ENCODE data around the gene AGXT2. TPM values are rescaled to one million over a fixed set of nuclear protein-coding genes. Genes with fewer than 3 reads are reported as not detected.

AGXT2 gene
- total RNA-seq, 1 experiment from 2014 or later = not detected

- peaks cover 3 to 8% of the 10 kb centered on the region in 2 experiments; a peak in 3 of 4 replicates for H3K9me3 ChIP-seq (ENCODE audit: control insufficient read depth in 1 of 2, insufficient read depth in 1 of 2, low read depth in 1 of 2, low read length in 2 of 2)
- H3K79me2 ChIP-seq (ENCODE audit: insufficient read depth, low read length) = no peaks in the 10 kb centered on the region
- intact Hi-C loops (cut with micrococcal nuclease) = no loop called here
- no peaks in the 10 kb centered on the region; a peak in 1 of 4 replicates for H3K36me3 ChIP-seq (ENCODE audit: control insufficient read depth in 1 of 2, insufficient read depth in 2 of 2, low read length in 2 of 2)
- BruUV-seq (replicated peaks) = no TSS peak
- H3K9me2 ChIP-seq (ENCODE audit: insufficient read depth) = no peaks in the 10 kb centered on the region
- H3K27me3 ChIP-seq (ENCODE audit: insufficient read depth, low read length) = no peaks in the 10 kb centered on the region
- no peak overlapping the region for H3K4me3 ChIP-seq (replicated peaks in 1 of 2; ENCODE audit: low read depth in 1 of 2, low read length in 2 of 2)
- no peaks in the 10 kb centered on the region for H4K20me1 ChIP-seq (ENCODE audit: insufficient read depth)
- TF ChIP-seq EGR1 (IDR thresholded peaks at IDR 0.05; ENCODE audit: low read depth) = no peak
- no peak for TF ChIP-seq CEBPB (IDR thresholded peaks at IDR 0.05; ENCODE audit: low read depth)
- TF ChIP-seq ATF3 (IDR thresholded peaks at IDR 0.05) = no peak
- no peak overlapping the region for H3K27ac ChIP-seq (ENCODE audit: low read depth, low read length)
- no peaks in the 10 kb centered on the region for H3K4me1 ChIP-seq (ENCODE audit: control insufficient read depth in 1 of 2, insufficient read depth in 2 of 2, low read length in 2 of 2)
- POLR2A ChIA-PET = no interaction called here
- H3K4me2 ChIP-seq (ENCODE audit: low read length) = no peak overlapping the region
- RAD21 ChIA-PET (ENCODE audit: low non-redundant PET in 1 of 2, low total read pairs in 2 of 2, uncharacterized antibody in 2 of 2, unreplicated experiment in 2 of 2) = no interaction called here
- ATAC-seq (no peak), DNase-seq (ENCODE audit: low read depth, low spot score) (no peak)
- CTCF ChIA-PET = no interaction called here
- H2AFZ ChIP-seq (ENCODE audit: low read depth, low read length, poor library complexity, severe bottlenecking) = no peak overlapping the region
- H3K9ac ChIP-seq (ENCODE audit: low read length) = no peak overlapping the region
Observed at GRCh38 chr5:34986965-34987364, 60.8 kb downstream of the AGXT2 start.

GRCh38 chr5:34982823-34983222, 64.9 kb downstream of the AGXT2 start:
- Histone ChIP-seq H3K27me3 (ENCODE audit: insufficient read depth, low read length) (no peaks in the 10 kb centered on the region), H3K4me3 (replicated peaks in 1 of 2; ENCODE audit: low read depth in 1 of 2, low read length in 2 of 2) (no peak overlapping the region), H3K27ac (ENCODE audit: low read depth, low read length) (no peak overlapping the region), H3K9me3 (ENCODE audit: control insufficient read depth in 1 of 2, insufficient read depth in 1 of 2, low read depth in 1 of 2, low read length in 2 of 2) (peaks cover 3 to 8% of the 10 kb centered on the region in 2 experiments; a peak in 3 of 4 replicates), H2AFZ (ENCODE audit: low read depth, low read length, poor library complexity, severe bottlenecking) (no peak overlapping the region), H4K20me1 (ENCODE audit: insufficient read depth) (no peaks in the 10 kb centered on the region), H3K9ac (ENCODE audit: low read length) (no peak overlapping the region), H3K4me1 (ENCODE audit: control insufficient read depth in 1 of 2, insufficient read depth in 2 of 2, low read length in 2 of 2) (no peaks in the 10 kb centered on the region), H3K79me2 (ENCODE audit: insufficient read depth, low read length) (no peaks in the 10 kb centered on the region), H3K4me2 (ENCODE audit: low read length) (no peak overlapping the region), H3K9me2 (ENCODE audit: insufficient read depth) (no peaks in the 10 kb centered on the region), H3K36me3 (ENCODE audit: control insufficient read depth in 1 of 2, insufficient read depth in 2 of 2, low read length in 2 of 2) (no peaks in the 10 kb centered on the region; a peak in 1 of 4 replicates)
- intact Hi-C loops (cut with micrococcal nuclease) = no loop called here
- POLR2A ChIA-PET = no interaction called here
- RAD21 ChIA-PET (ENCODE audit: low non-redundant PET in 1 of 2, low total read pairs in 2 of 2, uncharacterized antibody in 2 of 2, unreplicated experiment in 2 of 2) = no interaction called here
- no peak for ATAC-seq
- no peak for TF ChIP-seq SRF (IDR thresholded peaks at IDR 0.05; ENCODE audit: low read depth)
- TF ChIP-seq EZH2 (IDR thresholded peaks at IDR 0.05) = no peak
- TF ChIP-seq CTCF (IDR thresholded peaks at IDR 0.05 in 2 of 3, conservative IDR thresholded peaks at IDR 0.05 in 1 of 3; ENCODE audit: borderline replicate concordance in 1 of 3, insufficient read depth in 1 of 3, low read depth in 2 of 3, low read length in 2 of 3) = no peak
- TF ChIP-seq EZH2phosphoT487 (IDR thresholded peaks at IDR 0.05; ENCODE audit: borderline replicate concordance) = no peak
- no peak for TF ChIP-seq YY1 (IDR thresholded peaks at IDR 0.05; ENCODE audit: extremely low read depth, insufficient replicate concordance, low read depth, low read length)
- no peak for TF ChIP-seq ZFX (IDR thresholded peaks at IDR 0.05)
- TF ChIP-seq RAD21 (IDR thresholded peaks at IDR 0.05; ENCODE audit: low read depth) = no peak
- no peak for TF ChIP-seq JUND (IDR thresholded peaks at IDR 0.05)
- TF ChIP-seq ZNF274 (IDR thresholded peaks at IDR 0.05; ENCODE audit: low read depth, low read length) = no peak
- no peak for TF ChIP-seq TCF7L2 (IDR thresholded peaks at IDR 0.05; ENCODE audit: borderline replicate concordance, extremely low read depth, insufficient read depth, insufficient read length)
- no peak for TF ChIP-seq SP1 (IDR thresholded peaks at IDR 0.05; ENCODE audit: low read depth)
- no peak for TF ChIP-seq ATF3 (IDR thresholded peaks at IDR 0.05)
- TF ChIP-seq SIN3A (IDR thresholded peaks at IDR 0.05; ENCODE audit: low read depth) = no peak
- TF ChIP-seq CBX3 (IDR thresholded peaks at IDR 0.05; ENCODE audit: low read depth) = no peak
- no peak for TF ChIP-seq CEBPB (IDR thresholded peaks at IDR 0.05; ENCODE audit: low read depth)
- no peak for DNase-seq (ENCODE audit: low read depth, low spot score)
- CTCF ChIA-PET = no interaction called here
- BruUV-seq (replicated peaks) = no TSS peak

Measured in HCT116 (cell line).